ENCODE results near the gene PNKP.
A peak's percentile ranks its signal among the peaks of the same experiment; 100 is the strongest.

DNA sequence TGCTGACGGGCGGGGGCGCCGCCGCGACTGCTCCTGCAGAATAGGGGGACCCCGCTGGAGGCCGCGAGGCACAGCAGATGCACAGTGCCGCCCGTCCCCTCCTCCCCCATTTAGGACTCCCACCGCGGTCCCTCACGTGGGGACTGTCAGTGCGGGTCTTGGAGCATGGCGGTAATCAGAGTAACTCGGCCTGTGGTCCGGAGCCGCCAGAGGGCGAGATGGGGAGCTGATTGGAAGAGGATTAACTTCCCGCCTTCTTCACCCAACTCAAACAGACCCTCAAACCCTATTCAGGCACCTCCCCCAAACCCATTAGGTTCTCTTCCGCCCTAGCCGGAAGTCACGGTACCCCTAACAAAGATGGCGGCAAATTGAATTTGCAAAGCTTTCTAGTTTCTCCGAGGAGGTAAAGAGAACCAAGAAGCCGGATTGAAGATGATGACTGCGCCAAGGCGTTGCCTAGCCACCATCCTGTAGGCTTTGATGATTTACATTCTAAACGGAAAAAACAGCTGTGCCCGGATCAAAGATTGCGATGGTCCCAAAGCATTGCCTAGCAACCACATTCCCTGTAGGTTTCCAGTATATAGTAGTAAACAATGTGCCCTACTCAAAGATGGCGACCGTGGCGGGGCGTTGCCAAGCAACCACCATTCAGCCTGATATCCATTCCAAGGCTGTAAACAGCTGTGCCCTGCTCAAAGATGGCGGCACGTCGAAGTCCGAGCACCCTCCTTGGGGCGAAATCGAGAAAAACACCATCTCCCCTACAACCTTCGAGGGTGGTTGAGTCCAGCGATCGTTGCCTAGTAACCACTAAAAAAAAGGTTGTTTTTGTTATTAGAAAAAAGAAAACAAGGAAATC lies 54.1 kb downstream of the PNKP start, which contains the start of gene FUZ:
- TF ChIP-seq POLR2AphosphoS5 (IDR thresholded peaks at IDR 0.05; ENCODE audit: low read depth, low read length) (no peak; the same call in 1 of the 2 replicates), TAF1 (IDR thresholded peaks at IDR 0.05; ENCODE audit: low read depth, low read length) (peak; percentile 57; the same call in 1 of the 2 replicates), POLR2A (IDR thresholded peaks at IDR 0.05; ENCODE audit: low read depth, low read length) (peak; percentile 53; the same call in 1 of the 2 replicates), PAX5 (IDR thresholded peaks at IDR 0.05; ENCODE audit: insufficient read depth, low read length, severe bottlenecking) (no peak), SPI1 (IDR thresholded peaks at IDR 0.05; ENCODE audit: low read depth, low read length) (no peak), POU2F2 (IDR thresholded peaks at IDR 0.05; ENCODE audit: low read depth, low read length) (no peak)
